HepG2 (cell line): ENCODE results near the gene CAT. TPM values are rescaled to one million over a fixed set of nuclear protein-coding genes. Genes with fewer than 3 reads are reported as not detected.

Source experiments
- CAMTA2 ChIP-seq: sonication (generic); formaldehyde crosslinking; IDR thresholded peaks from 2 replicates; pipeline ENCODE4 v1.4.0; 2020; ENCODE audit warnings: mild to moderate bottlenecking, missing genetic modification reagents, borderline replicate concordance
- FOXM1 ChIP-seq: sonication (generic); formaldehyde crosslinking; IDR thresholded peaks from 2 replicates; pipeline ENCODE4 v1.5.0; 2020; ENCODE audit warnings: missing genetic modification reagents
- GATAD1 ChIP-seq: IDR thresholded peaks from 2 replicates; pipeline ENCODE4 v1.6.1; 2016; ENCODE audit warnings: missing genetic modification reagents, missing compliant biosample characterization
- HIVEP1 ChIP-seq: sonication (generic); formaldehyde crosslinking; IDR thresholded peaks from 2 replicates; pipeline ENCODE4 v1.4.0; 2020; ENCODE audit warnings: mild to moderate bottlenecking, missing genetic modification reagents
- HNF4A ChIP-seq: sonication (generic); formaldehyde crosslinking; IDR thresholded peaks from 2 replicates; pipeline ENCODE4 v1.4.0; 2020; ENCODE audit warnings: missing genetic modification reagents
- ISL2 ChIP-seq: sonication (generic); formaldehyde crosslinking; IDR thresholded peaks from 2 replicates; pipeline ENCODE4 v1.5.0; 2020; ENCODE audit warnings: missing genetic modification reagents
- KDM2A ChIP-seq: sonication (generic); formaldehyde crosslinking; IDR thresholded peaks from 2 replicates; pipeline ENCODE4 v1.4.0; 2020; ENCODE audit warnings: low read depth, missing genetic modification reagents, borderline replicate concordance
- KDM3A ChIP-seq: IDR thresholded peaks from 2 replicates; pipeline ENCODE4 v1.6.1; 2018; ENCODE audit warnings: low read depth, missing compliant biosample characterization
- PITX1 ChIP-seq: sonication (generic); formaldehyde crosslinking; IDR thresholded peaks from 2 replicates; pipeline ENCODE4 v1.5.1; 2020; ENCODE audit warnings: mild to moderate bottlenecking, missing genetic modification reagents
- POLR2G ChIP-seq: fragments of 200-400 bp; formaldehyde crosslinking; IDR thresholded peaks from 2 replicates; pipeline ENCODE4 v1.6.1; 2018; ENCODE audit warnings: mild to moderate bottlenecking, low read depth, low read length, moderate library complexity
- RNF2 ChIP-seq: fragments of 450-650 bp; conservative IDR thresholded peaks from 2 replicates; pipeline ENCODE4 v1.6.1; 2016; ENCODE audit warnings: low read depth
- RNF219 ChIP-seq: sonication (generic); formaldehyde crosslinking; IDR thresholded peaks from 2 replicates; pipeline ENCODE4 v1.5.0; 2020; ENCODE audit warnings: mild to moderate bottlenecking, missing genetic modification reagents
- SRSF1 ChIP-seq: fragments of 200-400 bp; formaldehyde crosslinking; optimal IDR thresholded peaks from 2 replicates; pipeline ENCODE3; 2017; ENCODE audit warnings: mild to moderate bottlenecking, low read depth, low read length, moderate library complexity
- TCF7 ChIP-seq: sonication (generic); IDR thresholded peaks from 2 replicates; pipeline ENCODE4 v1.6.1; 2016; ENCODE audit warnings: antibody characterized with exemption, low read depth
- TEAD3 ChIP-seq: optimal IDR thresholded peaks from 2 replicates; pipeline ENCODE3; 2016; ENCODE audit warnings: borderline replicate concordance
- ZBTB20 ChIP-seq: sonication (generic); formaldehyde crosslinking; IDR thresholded peaks from 2 replicates; pipeline ENCODE4 v1.8.1; 2023; ENCODE audit warnings: missing genetic modification reagents, low read depth, mild to moderate bottlenecking, borderline replicate concordance
- ZC3H13 ChIP-seq: sonication (generic); formaldehyde crosslinking; IDR thresholded peaks from 2 replicates; pipeline ENCODE4 v1.8.1; 2023; ENCODE audit warnings: mild to moderate bottlenecking, missing genetic modification reagents, moderate library complexity
- ZFP41 ChIP-seq: sonication (generic); formaldehyde crosslinking; IDR thresholded peaks from 2 replicates; pipeline ENCODE4 v1.4.0; 2020; ENCODE audit warnings: mild to moderate bottlenecking, missing genetic modification reagents, borderline replicate concordance
- ZMAT3 ChIP-seq: sonication (generic); formaldehyde crosslinking; conservative IDR thresholded peaks from 2 replicates; pipeline ENCODE4 v1.7.0; 2021; ENCODE audit warnings: missing genetic modification reagents
- ZNF296 ChIP-seq: sonication (generic); formaldehyde crosslinking; conservative IDR thresholded peaks from 2 replicates; pipeline ENCODE4 v1.5.0; 2020; ENCODE audit warnings: mild to moderate bottlenecking, missing genetic modification reagents
- ZNF3 ChIP-seq: IDR thresholded peaks from 2 replicates; pipeline ENCODE4 v1.7.0; 2017; ENCODE audit warnings: inconsistent platforms
- ZNF33A ChIP-seq: sonication (generic); formaldehyde crosslinking; IDR thresholded peaks from 2 replicates; pipeline ENCODE4 v1.5.1; 2020; ENCODE audit warnings: missing genetic modification reagents, mild to moderate bottlenecking, moderate library complexity, borderline replicate concordance
- ZNF382 ChIP-seq: sonication (generic); formaldehyde crosslinking; IDR thresholded peaks from 2 replicates; pipeline ENCODE4 v1.5.0; 2020; ENCODE audit warnings: missing genetic modification reagents, mild to moderate bottlenecking, borderline replicate concordance
- ZNF501 ChIP-seq: sonication (generic); formaldehyde crosslinking; IDR thresholded peaks from 2 replicates; pipeline ENCODE4 v1.5.1; 2020; ENCODE audit warnings: mild to moderate bottlenecking, moderate library complexity, missing genetic modification reagents
- polyA plus RNA-seq, 8 experiments: library from polyadenylated mRNA; depleted of rRNA in 3 of 8; stranded (reverse) in 7 of 8; unstranded in 1 of 8; fragments of >200 nt; fragmentation: Illumina TruSeq in 4 of 8; extraction: Trizol in 4 of 8; gene quantifications; 2 replicates each; pipeline versions ENCODE4 v1.2.1 to v1.2.3, GENCODE V29; 2011 to 2016; ENCODE audit warnings: low read depth in 4 of 8, missing spikeins in 1 of 8, mixed read lengths in 1 of 8; ENCODE audit not compliant: insufficient read depth in 1 of 8
- total RNA-seq, 5 experiments: library from RNA; depleted of rRNA; stranded (reverse); fragments of >200 nt; fragmentation: Illumina TruSeq; extraction: Trizol; gene quantifications; 2 replicates each; pipeline ENCODE4 v1.2.3, GENCODE V29; 2016; ENCODE audit warnings: low read depth in 1 of 5
- TF ChIP-seq, protein P1 (sequence below): sonication (generic); formaldehyde crosslinking; IDR thresholded peaks from 2 replicates; pipeline ENCODE4 v1.9.0; 2022; ENCODE audit warnings: missing genetic modification reagents, mild to moderate bottlenecking, borderline replicate concordance
- TF ChIP-seq, protein P2 (sequence below): sonication (generic); formaldehyde crosslinking; IDR thresholded peaks from 2 replicates; pipeline ENCODE4 v1.8.0; 2023; ENCODE audit warnings: mild to moderate bottlenecking, missing genetic modification reagents

CAT gene
- total and polyA plus RNA-seq, 2 of the 13 experiments (the other 11 are each of a cell fraction or from before 2014, with no cell fraction given) = 107 to 136 TPM

- TF ChIP-seq CAMTA2 (CRISPR knock-in tag) = no peak
- TF ChIP-seq ZBTB20 (CRISPR knock-in tag) = peak; percentile 88; the same call in 1 of the 2 replicates
- TF ChIP-seq, protein P1, sequence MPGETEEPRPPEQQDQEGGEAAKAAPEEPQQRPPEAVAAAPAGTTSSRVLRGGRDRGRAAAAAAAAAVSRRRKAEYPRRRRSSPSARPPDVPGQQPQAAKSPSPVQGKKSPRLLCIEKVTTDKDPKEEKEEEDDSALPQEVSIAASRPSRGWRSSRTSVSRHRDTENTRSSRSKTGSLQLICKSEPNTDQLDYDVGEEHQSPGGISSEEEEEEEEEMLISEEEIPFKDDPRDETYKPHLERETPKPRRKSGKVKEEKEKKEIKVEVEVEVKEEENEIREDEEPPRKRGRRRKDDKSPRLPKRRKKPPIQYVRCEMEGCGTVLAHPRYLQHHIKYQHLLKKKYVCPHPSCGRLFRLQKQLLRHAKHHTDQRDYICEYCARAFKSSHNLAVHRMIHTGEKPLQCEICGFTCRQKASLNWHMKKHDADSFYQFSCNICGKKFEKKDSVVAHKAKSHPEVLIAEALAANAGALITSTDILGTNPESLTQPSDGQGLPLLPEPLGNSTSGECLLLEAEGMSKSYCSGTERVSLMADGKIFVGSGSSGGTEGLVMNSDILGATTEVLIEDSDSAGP (CRISPR knock-in tag) = peak; percentile 89
- no peak for TF ChIP-seq ZNF296 (CRISPR knock-in tag)
- TF ChIP-seq ZNF501 (CRISPR knock-in tag) = peak; percentile 96
- TF ChIP-seq ZNF33A = no peak
- TF ChIP-seq, protein P2, sequence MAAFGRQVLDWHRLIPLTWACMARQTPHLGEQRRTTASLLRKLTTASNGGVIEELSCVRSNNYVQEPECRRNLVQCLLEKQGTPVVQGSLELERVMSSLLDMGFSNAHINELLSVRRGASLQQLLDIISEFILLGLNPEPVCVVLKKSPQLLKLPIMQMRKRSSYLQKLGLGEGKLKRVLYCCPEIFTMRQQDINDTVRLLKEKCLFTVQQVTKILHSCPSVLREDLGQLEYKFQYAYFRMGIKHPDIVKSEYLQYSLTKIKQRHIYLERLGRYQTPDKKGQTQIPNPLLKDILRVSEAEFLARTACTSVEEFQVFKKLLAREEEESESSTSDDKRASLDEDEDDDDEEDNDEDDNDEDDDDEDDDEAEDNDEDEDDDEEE (CRISPR knock-in tag) = 0 out of 2 replicates have a peak, but pooled peaks have one; percentile 8
- TF ChIP-seq TEAD3 = peak; percentile 2
- no peak for TF ChIP-seq PITX1 (CRISPR knock-in tag)
- no peak for TF ChIP-seq ZNF3 (CRISPR knock-in tag)
- peak; percentile 31 for TF ChIP-seq ISL2 (CRISPR knock-in tag)
- no peak for TF ChIP-seq ZFP41 (CRISPR knock-in tag)
- no peak; the same call in 1 of the 2 replicates for TF ChIP-seq HNF4A (CRISPR knock-in tag)
- peak; percentile 37; the same call in 1 of the 2 replicates for TF ChIP-seq TCF7
- TF ChIP-seq POLR2G = peak; percentile 87
- TF ChIP-seq ZMAT3 = peak; percentile 89
- TF ChIP-seq FOXM1 (CRISPR knock-in tag) = no peak
- TF ChIP-seq HIVEP1 (CRISPR knock-in tag) = peak; percentile 94; the same call in 1 of the 2 replicates
- peak; percentile 58; the same call in 1 of the 2 replicates for TF ChIP-seq RNF2
- TF ChIP-seq SRSF1 = no peak
- TF ChIP-seq ZNF382 = no peak
- TF ChIP-seq KDM3A (CRISPR knock-in tag) = no peak
- TF ChIP-seq RNF219 (CRISPR knock-in tag) = no peak
- peak; percentile 76; the same call in 1 of the 2 replicates for TF ChIP-seq KDM2A (CRISPR knock-in tag)
- peak; percentile 77 for TF ChIP-seq GATAD1 (CRISPR knock-in tag)
- peak; percentile 73; the same call in 1 of the 2 replicates for TF ChIP-seq ZC3H13 (CRISPR knock-in tag)
Measured at GRCh38 chr11:34438529-34439507, at the start of gene CAT (continued).
